ENCODE measurements around the gene MCRIP2. TPM values are rescaled to one million over a fixed set of nuclear protein-coding genes. Genes with fewer than 3 reads are reported as not detected.
A peak's percentile ranks its signal among the peaks of the same experiment; 100 is the strongest.
"Not testable (repeated sequence)": the region's sequence is repeated elsewhere in the genome, so short reads cannot be mapped to it uniquely, and the experiment has no call there.

The MCRIP2 gene
- 100 to 1,000 TPM in 1 of 2 donors, 10 to 100 TPM in 1; 92.8 to 117 TPM for total RNA-seq
- long read RNA-seq, transcript MCRIP2-201 (5 exons, 946 nt): major isoform, 13 of 25 reads
- long read RNA-seq, partial matches to known transcripts: 4 of 25 reads
- long read RNA-seq, other reads (novel, unspliced or antisense): 3 of 25 reads

- DNase-seq (peak; percentile 92), ATAC-seq (peak; percentile 70 to 71)
- intact Hi-C loops (cut with DNase I): no loop called here
Measured at GRCh38 chr16:641326-642188, at the start of gene MCRIP2. Gene MCRIP2, plus strand, starts transcription at chr16:641828. Its CDS starts 164 bp downstream, at chr16:641992.

GRCh38 chr16:591892-592517 is 49.6 kb upstream of the MCRIP2 start:
- intact Hi-C loops (cut with DNase I): loop anchor here in 1 of 2 donors (5.0 kb wide), 1 partner anchor 45 kb away; the partner anchor contains the start of gene METTL26
- no peak for DNase-seq
- ATAC-seq: no peak

GRCh38 chr16:592518-593306 is 48.9 kb upstream of the MCRIP2 start:
- peak; percentile 61 for DNase-seq
- intact Hi-C loops (cut with DNase I): loop anchor here in 1 of 2 donors (5.0 kb wide), 1 partner anchor 45 kb away; the partner anchor contains the start of gene METTL26

GRCh38 chr16:593406-593805 is 48.2 kb upstream of the MCRIP2 start:
- ATAC-seq (no peak), DNase-seq (no peak)
- intact Hi-C loops (cut with DNase I): loop anchor here in 1 of 2 donors (5.0 kb wide), 1 partner anchor 44 kb away; the partner anchor contains the start of gene METTL26

More at GRCh38 chr16:592518-593306, 48.9 kb upstream of the MCRIP2 start:
- no peak for ATAC-seq

- intact Hi-C loops (cut with DNase I): loop anchor here in 1 of 2 donors (5.0 kb wide), 1 partner anchor 43 kb away; the partner anchor contains the start of gene METTL26
- ATAC-seq (no peak), DNase-seq (no peak)
Measured at GRCh38 chr16:593807-594206, 47.8 kb upstream of the MCRIP2 start.

GRCh38 chr16:595094-595528 is 46.5 kb upstream of the MCRIP2 start:
- intact Hi-C loops (cut with DNase I): no loop called here
- ATAC-seq (no peak), DNase-seq (no peak)

- intact Hi-C loops (cut with DNase I): no loop called here
- no peak for ATAC-seq
- no peak for DNase-seq
Measured at GRCh38 chr16:595942-596735, 45.5 kb upstream of the MCRIP2 start.

- DNase-seq (no peak), ATAC-seq (no peak)
- intact Hi-C loops (cut with DNase I): no loop called here
Measured at GRCh38 chr16:596736-597060, 44.9 kb upstream of the MCRIP2 start.

GRCh38 chr16:597655-598054 is 44.0 kb upstream of the MCRIP2 start:
- DNase-seq; intact Hi-C loops (cut with DNase I); ATAC-seq: not testable (repeated sequence)

GRCh38 chr16:598823-599739 is 42.5 kb upstream of the MCRIP2 start:
- no peak for DNase-seq
- ATAC-seq: no peak
- intact Hi-C loops (cut with DNase I): no loop called here

- ATAC-seq (no peak), DNase-seq (no peak)
- intact Hi-C loops (cut with DNase I): no loop called here
Measured at GRCh38 chr16:600781-601180, 40.8 kb upstream of the MCRIP2 start.

GRCh38 chr16:603933-604332 is 37.7 kb upstream of the MCRIP2 start:
- intact Hi-C loops (cut with DNase I): no loop called here
- DNase-seq (no peak), ATAC-seq (no peak)

- no peak for DNase-seq
- intact Hi-C loops (cut with DNase I): no loop called here
Measured at GRCh38 chr16:606656-607307, 34.8 kb upstream of the MCRIP2 start.

GRCh38 chr16:608019-608418 is 33.6 kb upstream of the MCRIP2 start:
- intact Hi-C loops (cut with DNase I): no loop called here
- no peak for ATAC-seq
- DNase-seq: no peak

More at GRCh38 chr16:606656-607307, 34.8 kb upstream of the MCRIP2 start:
- no peak for ATAC-seq

GRCh38 chr16:609316-609715 is 32.3 kb upstream of the MCRIP2 start:
- intact Hi-C loops (cut with DNase I): no loop called here
- DNase-seq: no peak
- no peak for ATAC-seq

GRCh38 chr16:609984-610383 is 31.6 kb upstream of the MCRIP2 start:
- ATAC-seq (no peak), DNase-seq (no peak)
- intact Hi-C loops (cut with DNase I): no loop called here

All from left cardiac atrium (tissue), 4 donors.